Measurements from ENCODE around the gene GNA15. TPM values are rescaled to one million over a fixed set of nuclear protein-coding genes. Genes with fewer than 3 reads are reported as not detected.
"Not testable (repeated sequence)": the region's sequence is repeated elsewhere in the genome, so short reads cannot be mapped to it uniquely, and the experiment has no call there.

GNA15 gene, protein sequence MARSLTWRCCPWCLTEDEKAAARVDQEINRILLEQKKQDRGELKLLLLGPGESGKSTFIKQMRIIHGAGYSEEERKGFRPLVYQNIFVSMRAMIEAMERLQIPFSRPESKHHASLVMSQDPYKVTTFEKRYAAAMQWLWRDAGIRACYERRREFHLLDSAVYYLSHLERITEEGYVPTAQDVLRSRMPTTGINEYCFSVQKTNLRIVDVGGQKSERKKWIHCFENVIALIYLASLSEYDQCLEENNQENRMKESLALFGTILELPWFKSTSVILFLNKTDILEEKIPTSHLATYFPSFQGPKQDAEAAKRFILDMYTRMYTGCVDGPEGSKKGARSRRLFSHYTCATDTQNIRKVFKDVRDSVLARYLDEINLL
- 1 to 10 TPM in 3 of 6 donors, under 1 TPM in 3; 0.19 to 3.0 (median 0.83) TPM for total RNA-seq
- polyA plus RNA-seq, result 1 to 10 TPM; 1.3 to 2.4 TPM

DNA sequence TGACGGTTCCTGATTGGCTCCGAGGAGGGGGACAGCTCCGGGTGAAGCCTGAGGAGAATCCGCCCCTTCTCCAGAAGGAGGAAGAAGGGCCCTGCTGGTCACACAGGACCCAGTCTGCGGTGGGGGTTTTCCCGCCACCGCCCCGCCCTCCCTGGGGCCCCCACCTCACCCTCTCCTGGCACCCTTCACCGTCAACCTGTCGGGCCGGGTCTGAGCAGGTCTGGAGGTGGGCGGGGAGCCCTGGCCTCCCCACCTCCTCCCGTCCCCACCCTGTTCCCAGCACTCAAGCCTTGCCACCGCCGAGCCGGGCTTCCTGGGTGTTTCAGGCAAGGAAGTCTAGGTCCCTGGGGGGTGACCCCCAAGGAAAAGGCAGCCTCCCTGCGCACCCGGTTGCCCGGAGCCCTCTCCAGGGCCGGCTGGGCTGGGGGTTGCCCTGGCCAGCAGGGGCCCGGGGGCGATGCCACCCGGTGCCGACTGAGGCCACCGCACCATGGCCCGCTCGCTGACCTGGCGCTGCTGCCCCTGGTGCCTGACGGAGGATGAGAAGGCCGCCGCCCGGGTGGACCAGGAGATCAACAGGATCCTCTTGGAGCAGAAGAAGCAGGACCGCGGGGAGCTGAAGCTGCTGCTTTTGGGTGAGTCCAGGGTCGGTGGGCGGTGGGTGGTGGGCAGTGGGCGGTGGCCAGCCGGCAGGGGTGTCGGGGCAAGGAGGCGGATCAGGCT is at the start of gene GNA15:
TSS of gene GNA15 (plus strand) at position 73 of the 723 bp plus-strand sequence. CDS start at position 491, 418 bp downstream.
- intact Hi-C loops (cut with DNase I), result no loop called here
- peak in 1 of 6 donors; percentile 63 for DNase-seq
- TF ChIP-seq, protein P1, sequence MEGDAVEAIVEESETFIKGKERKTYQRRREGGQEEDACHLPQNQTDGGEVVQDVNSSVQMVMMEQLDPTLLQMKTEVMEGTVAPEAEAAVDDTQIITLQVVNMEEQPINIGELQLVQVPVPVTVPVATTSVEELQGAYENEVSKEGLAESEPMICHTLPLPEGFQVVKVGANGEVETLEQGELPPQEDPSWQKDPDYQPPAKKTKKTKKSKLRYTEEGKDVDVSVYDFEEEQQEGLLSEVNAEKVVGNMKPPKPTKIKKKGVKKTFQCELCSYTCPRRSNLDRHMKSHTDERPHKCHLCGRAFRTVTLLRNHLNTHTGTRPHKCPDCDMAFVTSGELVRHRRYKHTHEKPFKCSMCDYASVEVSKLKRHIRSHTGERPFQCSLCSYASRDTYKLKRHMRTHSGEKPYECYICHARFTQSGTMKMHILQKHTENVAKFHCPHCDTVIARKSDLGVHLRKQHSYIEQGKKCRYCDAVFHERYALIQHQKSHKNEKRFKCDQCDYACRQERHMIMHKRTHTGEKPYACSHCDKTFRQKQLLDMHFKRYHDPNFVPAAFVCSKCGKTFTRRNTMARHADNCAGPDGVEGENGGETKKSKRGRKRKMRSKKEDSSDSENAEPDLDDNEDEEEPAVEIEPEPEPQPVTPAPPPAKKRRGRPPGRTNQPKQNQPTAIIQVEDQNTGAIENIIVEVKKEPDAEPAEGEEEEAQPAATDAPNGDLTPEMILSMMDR (IDR thresholded peaks at IDR 0.05), result no peak
- H3K36me3 ChIP-seq, result no peaks in the 10 kb centered on the region
- peak within 1 kb of the TSS in 1 of 4 donors; percentile 31 for H3K4me3 ChIP-seq
- peak within 1 kb of the TSS in 1 of 4 donors; percentile 44 for H3K27ac ChIP-seq
- WGBS, 2 donors, result 53 to 68% methylated on average over 34 to 40 of the region's 40 CpGs
- no peaks in the 10 kb centered on the region for H3K4me1 ChIP-seq
- ATAC-seq, result peak in 3 of 4 donors; percentile 49 to 65 (median 51)
- H3K9me3 ChIP-seq, result no peaks in the 10 kb centered on the region
- FAIRE-seq, result no peak
- no peaks in the 10 kb centered on the region for H3K27me3 ChIP-seq

- no peaks in the 10 kb centered on the region for H3K27me3 ChIP-seq
- DNase-seq (no peak), FAIRE-seq (no peak), ATAC-seq (no peak)
- no peak overlapping the region for H3K27ac ChIP-seq
- 80 to 81% methylated on average over 8 to 10 of the region's 10 CpGs for WGBS, 2 donors
- intact Hi-C loops (cut with DNase I), result no loop called here
- no peaks in the 10 kb centered on the region for H3K9me3 ChIP-seq
- H3K4me3 ChIP-seq, result no peak overlapping the region
- H3K36me3 ChIP-seq, result no peaks in the 10 kb centered on the region
- TF ChIP-seq, protein P1 (IDR thresholded peaks at IDR 0.05), result no peak
- H3K4me1 ChIP-seq, result no peaks in the 10 kb centered on the region
Measured at GRCh38 chr19:3087769-3088168, 48.1 kb upstream of the GNA15 start.

DNA sequence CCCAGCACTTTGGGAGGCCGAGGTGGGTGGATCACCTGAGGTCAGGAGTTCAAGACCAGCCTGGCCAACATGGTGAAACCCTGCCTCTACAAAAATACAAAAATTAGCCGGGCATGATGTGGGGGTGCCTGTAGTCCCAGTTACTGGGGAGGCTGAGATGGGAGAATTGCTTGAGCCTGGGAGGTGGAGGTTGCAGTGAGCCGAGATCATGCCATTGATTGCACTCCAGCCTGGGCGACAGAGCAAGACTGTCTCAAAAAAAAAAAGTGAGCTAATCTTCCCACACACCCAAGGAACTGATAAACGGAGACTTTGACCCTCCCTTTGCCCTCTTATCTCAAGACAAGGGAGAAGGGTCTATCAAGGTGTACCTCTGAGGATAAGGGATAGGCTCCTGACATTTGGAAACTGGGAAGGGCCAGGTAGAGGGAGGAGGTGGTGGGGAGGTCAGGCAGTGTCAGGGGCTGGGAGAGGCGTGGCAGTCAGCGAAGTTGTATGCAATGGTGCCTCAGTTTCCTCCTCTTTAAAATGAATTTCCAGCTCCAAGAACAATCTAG is 46.5 kb upstream of the GNA15 start:
- DNase-seq; H3K27me3 ChIP-seq; H3K9me3 ChIP-seq; H3K27ac ChIP-seq; H3K36me3 ChIP-seq; H3K4me3 ChIP-seq; FAIRE-seq; intact Hi-C loops (cut with DNase I); ATAC-seq; H3K4me1 ChIP-seq: not testable (repeated sequence)
- WGBS, 2 donors, result 65 to 75% methylated on average over 7 of the region's 7 CpGs

GRCh38 chr19:3094601-3095440 is 41.0 kb upstream of the GNA15 start:
- 1 to 2% methylated on average over 41 to 57 of the region's 57 CpGs for WGBS, 2 donors
- no peaks in the 10 kb centered on the region for H3K9me3 ChIP-seq
- intact Hi-C loops (cut with DNase I), result no loop called here
- H3K4me1 ChIP-seq, result peaks cover 26 to 36% (median 29%) of the 10 kb centered on the region in 3 donors
- no peak for ATAC-seq
- TF ChIP-seq, protein P1 (IDR thresholded peaks at IDR 0.05), result no peak
- no peak for FAIRE-seq
- H3K27me3 ChIP-seq, result no peaks in the 10 kb centered on the region
- H3K27ac ChIP-seq, result peak overlapping the region in 2 of 4 donors; percentile 2 to 40
- peak in 3 of 6 donors; percentile 54 to 86 (median 61) for DNase-seq
- H3K4me3 ChIP-seq, result peak overlapping the region; percentile 72 to 97 (median 94)
- H3K36me3 ChIP-seq, result no peaks in the 10 kb centered on the region

Data from pancreas (tissue), 10 donors.